ENCODE measurements around the gene MRPL24. TPM values are rescaled to one million over a fixed set of nuclear protein-coding genes. Genes with fewer than 3 reads are reported as not detected.
A peak's percentile ranks its signal among the peaks of the same experiment; 100 is the strongest.

The MRPL24 gene
- total and polyA plus RNA-seq, 10 of the 15 experiments (the other 5 are each of a cell fraction or from before 2014, with no cell fraction given) = 87.4 to 269 (median 134) TPM

GRCh38 chr1:156749419-156750118 lies 8.7 kb upstream of the MRPL24 start:
- FAIRE-seq (no peak), ATAC-seq (peak; percentile 7), DNase-seq (ENCODE audit: low read depth, low spot score) (no peak)
- ChIA-PET CTCF (interaction anchor here (0.6 to 4.5 kb wide), 3 partner anchors 18 to 598 kb away, joined by 3 to 56 read pairs (median 22); partner anchors contain the start of genes METTL25B and PRCC), POLR2A (interaction anchor here (3.4 to 4.4 kb wide), 3 partner anchors 9 to 22 kb away, joined by 19 to 45 read pairs (median 28); partner anchors contain the start of genes ISG20L2, METTL25B, MRPL24 and PRCC), SMC1A (ENCODE audit: uncharacterized antibody, unreplicated experiment) (interaction anchor here (0.6 to 4.5 kb wide), 2 partner anchors 18 to 23 kb away, joined by 3 to 43 read pairs; partner anchors contain the start of genes ISG20L2, METTL25B and PRCC), RAD21 (ENCODE audit: unreplicated experiment) (interaction anchor here (1.1 to 4.2 kb wide), 3 partner anchors 18 to 111 kb away, joined by 3 to 34 read pairs (median 31); partner anchors contain the start of genes ISG20L2, METTL25B, NTRK1 and PRCC)
- Histone ChIP-seq H3K79me2 (ENCODE audit: control insufficient read depth, insufficient read depth, low read length) (peaks cover 83% of the 10 kb centered on the region), H3K4me3 (peak overlapping the region; percentile 99), H3K4me2 (ENCODE audit: control insufficient read depth, insufficient read depth) (peak overlapping the region; percentile 99), H3K9me3 (replicated peaks; ENCODE audit: control insufficient read depth, insufficient read depth, low read length) (no peaks in the 10 kb centered on the region), H4K20me1 (ENCODE audit: control insufficient read depth, insufficient read depth) (no peaks in the 10 kb centered on the region), H3K4me1 (ENCODE audit: control insufficient read depth, insufficient read depth, low read length) (peaks cover 22% of the 10 kb centered on the region), H3K27me3 (replicated peaks in 1 of 2; ENCODE audit: control insufficient read depth in 2 of 2, insufficient read depth in 2 of 2, low read length in 1 of 2) (no peaks in the 10 kb centered on the region), H2AFZ (ENCODE audit: control insufficient read depth, low read depth, low read length) (no peak overlapping the region), H3K27ac (ENCODE audit: control insufficient read depth, insufficient read depth) (peak overlapping the region; percentile 99), H3K36me3 (ENCODE audit: control insufficient read depth in 2 of 2, insufficient read depth in 2 of 2, low read length in 1 of 2) (peaks cover 9 to 11% of the 10 kb centered on the region in 2 experiments; a peak in 3 of 4 replicates), H3K9ac (ENCODE audit: control insufficient read depth, insufficient read depth, low read length) (peak overlapping the region; percentile 98)
- no peak for TF ChIP-seq POLR2AphosphoS5 (IDR thresholded peaks at IDR 0.05; ENCODE audit: low read length)
- TF ChIP-seq CUX1 (IDR thresholded peaks at IDR 0.05; ENCODE audit: insufficient replicate concordance, low read depth, low read length) = no peak
- no peak for TF ChIP-seq ELK1 (IDR thresholded peaks at IDR 0.05; ENCODE audit: low read depth, low read length)
- peak; percentile 44; the same call in 1 of the 2 replicates for TF ChIP-seq ZNF687 (IDR thresholded peaks at IDR 0.05)
- no peak for TF ChIP-seq MYB (IDR thresholded peaks at IDR 0.05; ENCODE audit: borderline replicate concordance, low read depth, low read length)
- 3% methylated on average over 8 of the region's 8 CpGs for WGBS (ENCODE audit: insufficient coverage, insufficient replicate concordance, low lambda C conversion rate, missing lambda C conversion rate)
- in situ Hi-C loops (cut with MboI) = no loop called here
- intact Hi-C loops (cut with micrococcal nuclease; ENCODE audit: unreplicated experiment) = loop anchor here (1.0 to 10.0 kb wide), 2 partner anchors 8 to 245 kb away; partner anchors contain the start of genes MEF2D and MRPL24
- BruUV-seq (replicated peaks) = no TSS peak
